ACC112 (cell line): Measurements from ENCODE around the gene NT5DC2.
A peak's percentile ranks its signal among the peaks of the same experiment; 100 is the strongest.

Experiments
- H2AFZ ChIP-seq: fragments of 200-600 bp; sonication (generic); one replicate; pipeline ENCODE4 v1.6.0; 2017; ENCODE audit warnings: antibody characterized with exemption, low read length; ENCODE audit not compliant: unreplicated experiment
- H3K27ac ChIP-seq: fragments of 200-600 bp; sonication (generic); 2 replicates; pipeline ENCODE4 v1.5.1; 2014; ENCODE audit warnings: low read depth, mild to moderate bottlenecking, antibody characterized with exemption, low read length, moderate library complexity
- H3K27me3 ChIP-seq: fragments of 200-600 bp; sonication (generic); 2 replicates; pipeline ENCODE4 v1.6.1; 2014; ENCODE audit warnings: mild to moderate bottlenecking, antibody characterized with exemption, low read length, moderate library complexity, mixed read lengths; ENCODE audit not compliant: insufficient read depth
- H3K36me3 ChIP-seq: fragments of 200-600 bp; sonication (generic); 2 replicates; pipeline ENCODE4 v1.6.1; 2016; ENCODE audit warnings: mild to moderate bottlenecking, antibody characterized with exemption, low read length, moderate library complexity, mixed read lengths; ENCODE audit not compliant: insufficient read depth
- H3K4me1 ChIP-seq: fragments of 200-600 bp; sonication (generic); one replicate; pipeline ENCODE4 v1.6.1; 2016; ENCODE audit warnings: low read length, mixed read lengths; ENCODE audit not compliant: insufficient read depth, unreplicated experiment, control insufficient read depth
- H3K4me3 ChIP-seq: fragments of 200-600 bp; sonication (generic); 2 replicates; pipeline ENCODE4 v1.5.1; 2014; ENCODE audit warnings: mild to moderate bottlenecking, low read depth, low read length
- H3K79me2 ChIP-seq: fragments of 200-600 bp; sonication (generic); one replicate; pipeline ENCODE4 v1.6.0; 2016; ENCODE audit warnings: low read length; ENCODE audit not compliant: control insufficient read depth, unreplicated experiment, insufficient read depth

Gene NT5DC2

DNA sequence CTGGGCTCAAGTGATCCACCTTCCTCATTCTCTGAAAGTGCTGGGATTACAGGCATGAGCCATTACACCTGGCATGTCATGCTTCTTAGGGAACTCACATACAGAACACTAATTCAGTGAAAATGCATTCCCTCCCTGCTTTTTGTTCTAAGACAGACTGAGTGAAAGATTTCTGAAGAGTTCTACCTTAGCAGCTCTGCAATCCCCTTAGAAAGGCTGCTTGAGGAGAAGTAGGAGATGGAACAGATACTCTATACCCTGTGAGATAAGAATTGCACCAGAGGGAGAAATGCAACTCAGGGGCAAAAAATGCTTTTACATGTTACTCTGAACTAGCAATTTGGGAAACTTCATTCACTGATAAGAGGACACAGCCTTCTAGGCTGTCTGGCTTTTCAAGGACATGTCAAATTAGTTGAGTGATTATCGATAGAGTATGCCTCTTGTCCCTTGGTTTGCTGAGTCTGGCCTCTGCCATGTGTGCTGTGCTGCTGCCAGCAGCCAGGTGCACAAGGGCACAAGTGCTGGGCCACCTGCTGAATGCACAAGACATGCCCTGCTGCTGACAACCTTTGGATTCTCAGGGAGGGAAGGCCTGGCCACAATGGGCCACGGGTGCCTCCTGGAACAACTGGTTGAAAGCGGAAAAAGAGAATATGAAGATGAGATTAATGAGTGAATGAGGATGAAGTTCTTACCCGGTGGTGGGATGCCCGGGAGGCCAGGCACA, 20.5 kb upstream of the NT5DC2 start:
- Histone ChIP-seq H3K4me1 (no peaks in the 10 kb centered on the region), H3K27ac (no peak overlapping the region), H3K4me3 (no peak overlapping the region), H2AFZ (no peak overlapping the region), H3K36me3 (peaks cover 26% of the 10 kb centered on the region; the same call in 1 of the 2 replicates), H3K27me3 (no peaks in the 10 kb centered on the region), H3K79me2 (no peaks in the 10 kb centered on the region)

DNA sequence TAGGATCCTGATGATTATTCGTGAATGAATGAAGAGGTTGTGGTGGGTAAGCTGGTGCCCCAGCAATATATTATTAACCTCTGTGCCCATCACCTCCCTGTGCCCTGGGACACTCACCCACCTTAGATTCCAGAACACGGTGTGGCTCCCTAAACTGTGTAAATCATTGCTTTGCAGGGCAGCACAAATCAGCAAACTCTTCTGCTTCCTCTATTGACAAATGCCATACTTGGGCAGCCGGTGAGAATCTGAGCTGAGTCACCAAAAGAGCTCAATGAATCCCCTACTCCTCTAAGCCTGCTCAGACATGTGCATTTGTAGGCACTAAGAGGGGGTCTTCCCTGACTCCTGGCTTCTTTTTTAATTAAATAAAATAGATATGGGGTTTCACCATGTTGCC, 18.4 kb upstream of the NT5DC2 start:
- Histone ChIP-seq H3K4me1 (no peaks in the 10 kb centered on the region), H3K36me3 (peaks cover 25% of the 10 kb centered on the region), H3K27ac (no peak overlapping the region)

GRCh38 chr3:52551118-52551517, 17.5 kb upstream of the NT5DC2 start:
- peaks cover 4% of the 10 kb centered on the region for H3K4me1 ChIP-seq
- H3K27me3 ChIP-seq, result no peaks in the 10 kb centered on the region
- no peaks in the 10 kb centered on the region for H3K79me2 ChIP-seq
- no peak overlapping the region for H2AFZ ChIP-seq
- no peak overlapping the region for H3K4me3 ChIP-seq
- peaks cover 28% of the 10 kb centered on the region for H3K36me3 ChIP-seq
- H3K27ac ChIP-seq, result no peak overlapping the region

More for the DNA sequence above, 18.4 kb upstream of the NT5DC2 start:
- Histone ChIP-seq H3K79me2 (no peaks in the 10 kb centered on the region), H3K4me3 (no peak overlapping the region), H3K27me3 (no peaks in the 10 kb centered on the region), H2AFZ (no peak overlapping the region)

DNA sequence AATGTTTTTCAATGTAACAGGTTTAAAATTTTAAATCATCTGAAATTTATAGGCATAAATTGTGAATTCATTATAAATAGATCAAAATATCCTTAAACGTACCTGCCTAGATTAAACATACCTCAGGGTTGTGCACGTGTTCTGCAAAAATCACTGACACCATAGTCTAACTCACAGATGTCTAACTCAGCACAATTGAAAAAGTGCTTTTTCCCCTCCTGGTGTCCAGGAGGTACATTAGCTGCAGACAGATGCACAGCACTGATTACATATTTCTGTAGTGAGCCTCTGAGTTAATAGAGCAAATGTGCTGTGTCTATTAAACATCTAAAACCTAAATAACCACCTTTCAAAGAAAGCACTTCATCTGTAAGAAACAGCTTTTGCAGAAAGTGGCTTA, 13.5 kb upstream of the NT5DC2 start:
- peaks cover 5% of the 10 kb centered on the region for H3K79me2 ChIP-seq
- H3K27ac ChIP-seq, result no peak overlapping the region
- H3K4me3 ChIP-seq, result no peak overlapping the region
- peaks cover 11% of the 10 kb centered on the region for H3K4me1 ChIP-seq
- peaks cover 15% of the 10 kb centered on the region for H3K36me3 ChIP-seq
- H3K27me3 ChIP-seq, result no peaks in the 10 kb centered on the region
- H2AFZ ChIP-seq, result no peak overlapping the region

DNA sequence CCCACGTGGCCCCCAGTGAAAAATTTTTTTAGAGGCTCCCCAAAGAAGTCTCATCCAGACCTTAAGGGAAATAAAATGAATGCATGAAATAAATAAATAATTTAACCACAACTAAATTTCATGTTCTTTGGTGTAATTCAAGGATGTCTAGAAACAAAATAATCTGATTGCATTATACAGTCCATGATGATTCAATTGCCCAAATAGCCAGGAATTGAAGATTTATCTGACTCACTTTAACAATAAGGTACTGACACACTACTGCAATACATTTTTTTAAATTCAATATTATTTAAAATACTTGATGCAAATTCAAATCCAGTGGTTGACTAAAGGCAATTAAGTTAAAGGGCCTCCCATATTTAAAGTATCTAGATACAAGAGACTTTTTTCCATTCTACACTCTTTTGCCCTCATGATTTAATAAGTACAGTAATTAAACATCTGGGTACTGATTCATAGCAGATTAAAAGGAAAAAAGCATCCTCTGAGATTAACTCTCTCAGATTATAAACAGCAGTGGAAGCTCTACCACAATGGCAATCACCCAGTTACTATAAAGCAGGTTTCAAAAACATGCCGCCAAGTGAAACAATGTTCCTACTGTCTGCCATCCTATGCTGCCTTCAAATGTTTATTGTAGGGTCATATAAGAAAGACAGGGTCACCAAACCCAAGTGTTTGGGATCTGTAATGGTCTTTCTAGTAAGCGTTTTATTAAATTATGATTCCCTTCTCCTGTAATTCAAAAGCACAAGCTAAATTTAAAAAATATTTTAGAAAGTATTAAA, 12.6 kb upstream of the NT5DC2 start:
- H3K27ac ChIP-seq, result peak overlapping the region; percentile 59
- H2AFZ ChIP-seq, result no peak overlapping the region
- no peaks in the 10 kb centered on the region for H3K27me3 ChIP-seq
- H3K4me3 ChIP-seq, result no peak overlapping the region
- H3K36me3 ChIP-seq, result peaks cover 18% of the 10 kb centered on the region
- peaks cover 10% of the 10 kb centered on the region for H3K79me2 ChIP-seq
- H3K4me1 ChIP-seq, result peaks cover 11% of the 10 kb centered on the region

DNA sequence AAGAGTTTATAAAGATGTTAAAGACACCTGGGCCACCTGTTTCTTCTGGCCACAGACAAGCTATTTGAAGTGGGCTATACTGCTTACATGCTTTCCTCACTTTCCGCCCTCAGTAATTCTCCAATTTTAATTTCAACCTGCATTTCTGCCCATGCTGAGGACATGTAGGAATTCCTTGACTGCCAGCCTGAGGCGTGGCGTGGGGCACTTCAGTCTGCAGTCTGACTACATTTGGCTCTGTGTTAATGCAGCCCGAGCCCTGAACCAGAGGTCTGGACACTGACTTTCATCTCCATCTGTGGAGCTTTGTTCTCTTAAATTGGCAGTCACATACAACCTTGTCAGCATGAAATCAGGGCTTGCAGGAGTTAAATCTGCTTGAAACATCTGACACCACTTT, 11.3 kb upstream of the NT5DC2 start:
- H3K27me3 ChIP-seq, result no peaks in the 10 kb centered on the region
- peaks cover 16% of the 10 kb centered on the region for H3K4me1 ChIP-seq
- no peak overlapping the region for H2AFZ ChIP-seq
- peaks cover 28% of the 10 kb centered on the region for H3K36me3 ChIP-seq
- no peak overlapping the region for H3K27ac ChIP-seq
- peaks cover 23% of the 10 kb centered on the region for H3K79me2 ChIP-seq
- H3K4me3 ChIP-seq, result no peak overlapping the region

- H3K27me3 ChIP-seq, result no peaks in the 10 kb centered on the region
- peaks cover 17% of the 10 kb centered on the region; the same call in 1 of the 2 replicates for H3K36me3 ChIP-seq
- H3K79me2 ChIP-seq, result peaks cover 55% of the 10 kb centered on the region
- H3K27ac ChIP-seq, result no peak overlapping the region
- no peak overlapping the region for H2AFZ ChIP-seq
- peaks cover 35% of the 10 kb centered on the region for H3K4me1 ChIP-seq
- H3K4me3 ChIP-seq, result no peak overlapping the region
Observed at GRCh38 chr3:52541050-52541449, 7.4 kb upstream of the NT5DC2 start.

DNA sequence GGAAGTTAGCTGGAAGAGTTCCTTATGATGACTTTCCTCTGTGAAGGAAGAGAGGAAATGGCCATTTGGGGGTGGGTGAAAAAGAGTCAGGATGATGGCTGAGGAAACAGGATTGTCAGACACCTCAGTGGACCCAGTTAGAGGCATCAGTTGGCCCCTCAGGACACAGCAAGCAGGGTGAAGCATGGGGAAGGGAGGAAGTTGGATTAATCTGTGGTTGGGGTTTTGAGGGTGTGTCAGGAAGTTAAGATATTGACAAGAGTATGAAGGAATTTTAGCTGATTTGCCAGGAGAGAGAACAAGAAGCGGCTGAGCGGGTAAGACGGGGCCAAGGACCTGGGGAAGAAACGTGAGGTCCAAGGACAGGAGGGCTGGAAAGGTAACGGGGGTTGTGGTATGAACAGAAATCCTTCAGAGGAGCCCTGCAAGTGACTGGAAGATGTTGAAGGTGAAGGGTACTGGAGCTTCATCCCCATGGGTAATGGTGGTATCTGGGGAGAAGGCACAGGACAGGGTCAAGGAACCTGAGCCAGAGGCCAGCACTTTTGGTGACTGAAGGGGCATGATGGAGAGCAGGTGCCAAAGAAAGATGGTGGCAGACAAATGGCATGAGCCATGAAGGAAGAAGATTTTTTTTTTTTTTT, 5.5 kb upstream of the NT5DC2 start:
- Histone ChIP-seq H3K79me2 (peaks cover 57% of the 10 kb centered on the region), H3K27ac (no peak overlapping the region), H3K4me3 (peak overlapping the region; percentile 36)

GRCh38 chr3:52537726-52538421, 4.2 kb upstream of the NT5DC2 start:
- H3K4me3 ChIP-seq, result peak overlapping the region; percentile 94
- peaks cover 56% of the 10 kb centered on the region for H3K79me2 ChIP-seq
- H3K27ac ChIP-seq, result peak overlapping the region; percentile 77; the same call in 1 of the 2 replicates
- H3K4me1 ChIP-seq, result peaks cover 38% of the 10 kb centered on the region
- no peaks in the 10 kb centered on the region for H3K27me3 ChIP-seq
- H3K36me3 ChIP-seq, result peaks cover 17% of the 10 kb centered on the region; the same call in 1 of the 2 replicates
- no peak overlapping the region for H2AFZ ChIP-seq

More for the DNA sequence above, 5.5 kb upstream of the NT5DC2 start:
- no peaks in the 10 kb centered on the region for H3K27me3 ChIP-seq
- peaks cover 17% of the 10 kb centered on the region; the same call in 1 of the 2 replicates for H3K36me3 ChIP-seq
- H2AFZ ChIP-seq, result no peak overlapping the region
- peaks cover 38% of the 10 kb centered on the region for H3K4me1 ChIP-seq

DNA sequence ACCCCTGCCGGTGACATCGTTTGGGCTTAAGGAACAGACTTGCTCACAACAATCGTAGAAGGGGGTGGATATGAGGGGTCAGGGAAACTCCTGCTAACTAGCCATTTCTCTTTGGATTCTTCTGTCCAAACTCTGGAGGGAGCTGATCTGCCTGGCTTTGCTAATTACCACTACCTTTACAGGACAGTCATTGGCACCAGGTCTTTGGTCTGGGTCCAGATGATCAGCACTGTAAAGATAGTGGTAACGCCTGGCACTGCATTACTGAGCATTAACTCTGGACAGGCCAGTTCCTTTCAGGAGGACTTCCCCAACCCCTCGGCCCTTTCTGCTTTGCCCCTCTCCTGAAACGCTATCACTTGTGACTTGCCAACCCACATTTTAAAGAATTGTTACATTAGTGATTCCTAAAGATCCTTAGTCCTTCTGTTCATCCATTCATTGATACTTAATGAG, 3.5 kb upstream of the NT5DC2 start:
- Histone ChIP-seq H2AFZ (no peak overlapping the region), H3K4me3 (peak overlapping the region; percentile 94), H3K36me3 (peaks cover 17% of the 10 kb centered on the region; the same call in 1 of the 2 replicates), H3K27ac (peak overlapping the region; percentile 77), H3K27me3 (no peaks in the 10 kb centered on the region), H3K79me2 (peaks cover 63% of the 10 kb centered on the region), H3K4me1 (peaks cover 41% of the 10 kb centered on the region)
